Measurements from ENCODE around the gene PPFIBP1.

DNA sequence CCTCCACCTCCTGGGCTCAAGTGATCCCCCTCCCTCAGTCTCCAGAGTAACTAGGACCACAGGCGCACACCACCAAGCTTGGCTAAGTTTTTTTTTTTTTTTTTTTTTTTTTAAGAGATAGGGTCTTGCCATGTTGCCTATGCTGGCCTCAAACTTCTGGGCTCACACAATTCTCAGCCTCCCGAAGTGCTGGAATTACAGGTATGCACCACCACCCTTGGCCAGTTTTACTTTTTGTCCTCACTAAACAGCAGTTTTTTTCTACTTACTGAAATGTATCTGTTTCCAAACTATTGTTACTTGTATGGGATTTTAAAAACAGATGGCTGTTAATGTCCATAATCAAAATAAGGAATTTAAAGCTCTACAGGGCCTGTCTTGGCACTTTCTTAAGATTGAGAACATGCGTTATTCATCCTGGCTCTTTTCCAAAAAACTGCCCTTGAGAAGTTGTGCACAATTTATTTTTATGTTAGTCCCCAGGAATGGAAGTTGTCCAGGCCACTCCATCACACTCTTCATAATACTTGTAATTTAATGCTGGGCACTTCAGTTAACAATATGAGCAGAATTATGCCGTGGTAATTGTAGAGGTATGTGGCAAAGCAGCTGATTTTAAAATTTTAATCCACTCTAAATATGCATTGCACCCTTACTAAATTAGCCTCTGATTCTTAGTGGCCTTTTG lies 120.3 kb downstream of the PPFIBP1 start:
- TF ChIP-seq, protein P1, sequence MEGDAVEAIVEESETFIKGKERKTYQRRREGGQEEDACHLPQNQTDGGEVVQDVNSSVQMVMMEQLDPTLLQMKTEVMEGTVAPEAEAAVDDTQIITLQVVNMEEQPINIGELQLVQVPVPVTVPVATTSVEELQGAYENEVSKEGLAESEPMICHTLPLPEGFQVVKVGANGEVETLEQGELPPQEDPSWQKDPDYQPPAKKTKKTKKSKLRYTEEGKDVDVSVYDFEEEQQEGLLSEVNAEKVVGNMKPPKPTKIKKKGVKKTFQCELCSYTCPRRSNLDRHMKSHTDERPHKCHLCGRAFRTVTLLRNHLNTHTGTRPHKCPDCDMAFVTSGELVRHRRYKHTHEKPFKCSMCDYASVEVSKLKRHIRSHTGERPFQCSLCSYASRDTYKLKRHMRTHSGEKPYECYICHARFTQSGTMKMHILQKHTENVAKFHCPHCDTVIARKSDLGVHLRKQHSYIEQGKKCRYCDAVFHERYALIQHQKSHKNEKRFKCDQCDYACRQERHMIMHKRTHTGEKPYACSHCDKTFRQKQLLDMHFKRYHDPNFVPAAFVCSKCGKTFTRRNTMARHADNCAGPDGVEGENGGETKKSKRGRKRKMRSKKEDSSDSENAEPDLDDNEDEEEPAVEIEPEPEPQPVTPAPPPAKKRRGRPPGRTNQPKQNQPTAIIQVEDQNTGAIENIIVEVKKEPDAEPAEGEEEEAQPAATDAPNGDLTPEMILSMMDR (IDR thresholded peaks at IDR 0.05; ENCODE audit: poor library complexity): no peak
- TF ChIP-seq EZH2 (IDR thresholded peaks at IDR 0.05; ENCODE audit: borderline replicate concordance) (no peak), EZH2phosphoT487 (IDR thresholded peaks at IDR 0.05; ENCODE audit: low read depth, severe bottlenecking, unreplicated experiment) (no peak)

Data from hepatocyte (in vitro differentiated cells).